Skin of body (tissue), 2 donors: Measurements from ENCODE around the gene CTBP1. TPM values are rescaled to one million over a fixed set of nuclear protein-coding genes. Genes with fewer than 3 reads are reported as not detected.
A peak's percentile ranks its signal among the peaks of the same experiment; 100 is the strongest.

ENCODE experiments used
- DNase-seq: peaks from one replicate; lab custom pipeline; 2025; lab: John Stamatoyannopoulos, UW
- total RNA-seq: library from RNA; depleted of rRNA; stranded (reverse); fragments of >200 nt; gene quantifications from one replicate; pipeline ENCODE4 v1.2.3, GENCODE V29; 2014

Gene CTBP1
- total RNA-seq, 1 donor from 2014 or later: 68.6 TPM

DNA sequence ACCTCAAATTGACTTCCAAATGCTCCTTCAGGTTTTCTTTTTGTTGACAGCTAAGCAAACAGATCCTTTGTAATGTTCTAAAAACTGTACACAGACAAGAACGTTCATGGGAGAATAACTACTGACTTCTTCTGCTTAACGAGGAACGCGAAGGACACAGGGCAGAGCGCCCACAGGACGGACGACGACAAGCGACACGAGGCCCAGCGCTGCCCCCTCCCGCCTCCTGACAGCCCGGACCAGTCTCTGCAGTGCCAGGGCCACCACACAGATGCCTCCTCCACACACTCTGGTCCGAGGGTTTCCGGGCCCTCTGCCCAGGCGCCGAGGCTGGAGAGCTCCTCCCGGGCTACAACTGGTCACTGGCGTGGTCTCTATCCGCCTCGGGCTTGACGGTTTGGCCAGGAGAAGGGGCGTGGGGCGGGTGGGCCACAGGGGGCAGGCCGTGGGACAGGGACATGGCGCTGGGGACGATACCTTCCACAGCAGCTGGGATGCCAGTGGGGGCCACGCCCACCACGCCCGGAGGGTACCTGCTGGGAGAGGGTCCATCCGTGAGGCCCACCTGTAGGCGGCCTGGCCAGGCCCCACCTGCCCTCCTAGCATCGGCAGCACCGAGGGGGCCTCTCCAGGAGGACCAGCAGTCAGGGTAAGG is 36.9 kb downstream of the CTBP1 start:
- no peak for DNase-seq

DNA sequence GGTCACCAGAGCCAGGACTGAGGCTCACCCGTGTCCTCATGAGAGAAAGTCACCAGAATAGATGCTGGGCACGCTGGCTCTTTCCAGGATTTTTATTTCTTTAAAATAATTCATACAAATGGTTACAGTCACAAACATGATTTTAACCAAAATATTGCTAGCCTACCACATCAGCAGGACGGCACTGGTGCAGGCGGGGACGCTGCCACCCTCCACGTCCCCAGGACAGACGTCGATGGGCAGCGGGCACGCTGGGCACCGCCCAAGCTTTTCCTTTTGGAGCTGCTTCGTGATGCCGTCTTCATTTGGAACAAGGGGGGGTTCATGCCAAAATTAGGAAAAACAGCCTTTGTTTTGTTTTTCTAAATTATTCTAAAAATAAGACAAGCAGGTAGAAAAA is 37.6 kb downstream of the CTBP1 start:
- DNase-seq: no peak

DNA sequence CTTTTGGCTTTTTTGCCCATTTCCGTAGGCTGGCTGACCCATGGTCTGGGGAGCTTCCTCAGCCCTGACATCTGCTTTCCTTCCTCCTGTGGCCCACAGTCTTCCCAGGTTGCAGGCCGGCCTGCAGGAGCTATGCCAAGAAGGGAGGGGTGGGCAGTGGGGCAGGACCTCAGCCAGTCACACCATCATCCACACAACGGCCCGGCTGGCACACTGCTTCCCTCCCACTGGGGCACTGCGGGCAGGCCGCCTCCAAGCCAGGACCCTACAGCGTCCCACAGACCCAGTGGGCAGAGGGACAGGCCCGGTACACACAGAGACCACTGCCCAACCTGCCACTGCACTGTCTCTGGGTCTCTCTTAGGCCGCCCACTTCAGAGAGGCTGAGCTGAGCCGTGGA is 38.0 kb downstream of the CTBP1 start:
- no peak for DNase-seq

DNA sequence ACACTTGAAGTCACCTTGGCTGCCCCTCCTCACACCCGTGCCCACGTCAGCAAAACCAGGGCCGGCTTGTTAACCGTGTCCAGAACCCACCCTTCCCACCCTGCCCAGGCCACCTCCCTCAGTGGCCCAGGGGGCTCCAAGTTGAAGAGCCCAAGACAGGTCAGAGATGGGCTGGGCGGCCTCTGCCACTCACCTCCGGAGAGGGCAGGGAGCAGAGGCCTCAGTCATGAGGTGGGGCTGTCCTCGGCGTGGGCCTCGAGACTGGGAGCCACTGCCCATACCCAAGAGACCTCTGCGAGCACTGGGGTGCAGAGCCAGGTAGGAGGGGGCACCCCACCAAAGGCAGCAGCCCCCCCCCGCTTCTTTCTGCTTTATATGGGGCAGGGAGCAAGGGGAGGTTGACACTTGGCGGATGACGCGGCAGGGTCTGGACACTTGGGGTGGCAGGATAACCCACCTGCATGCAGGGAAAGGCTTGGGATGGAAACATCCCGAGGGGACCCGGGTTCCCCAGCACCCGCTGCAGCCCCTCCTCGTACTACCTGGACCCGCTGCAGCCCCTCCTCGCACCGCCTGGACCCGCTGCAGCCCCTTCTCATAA is 38.6 kb downstream of the CTBP1 start:
- DNase-seq: no peak

DNA sequence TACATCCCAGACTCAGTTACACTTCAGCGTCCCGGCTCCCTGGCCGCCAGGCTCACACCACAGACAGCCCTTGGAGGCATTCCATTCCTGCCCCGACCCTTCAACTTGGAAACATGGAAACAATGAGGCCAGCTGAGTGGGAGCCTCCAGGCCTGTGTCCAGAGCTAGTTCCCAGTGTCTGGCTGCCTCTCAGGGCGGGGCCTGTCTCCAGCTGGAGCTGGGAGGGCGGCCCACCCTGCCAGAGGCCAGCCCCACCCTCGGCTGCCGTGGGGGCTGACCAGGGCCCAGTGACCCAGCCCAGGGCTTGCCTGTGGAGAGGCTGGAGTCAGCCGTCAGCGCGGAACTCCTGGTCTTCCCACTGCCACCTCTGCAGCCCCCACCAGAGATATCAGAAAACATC is 39.1 kb downstream of the CTBP1 start:
- peak; percentile 73 for DNase-seq

DNA sequence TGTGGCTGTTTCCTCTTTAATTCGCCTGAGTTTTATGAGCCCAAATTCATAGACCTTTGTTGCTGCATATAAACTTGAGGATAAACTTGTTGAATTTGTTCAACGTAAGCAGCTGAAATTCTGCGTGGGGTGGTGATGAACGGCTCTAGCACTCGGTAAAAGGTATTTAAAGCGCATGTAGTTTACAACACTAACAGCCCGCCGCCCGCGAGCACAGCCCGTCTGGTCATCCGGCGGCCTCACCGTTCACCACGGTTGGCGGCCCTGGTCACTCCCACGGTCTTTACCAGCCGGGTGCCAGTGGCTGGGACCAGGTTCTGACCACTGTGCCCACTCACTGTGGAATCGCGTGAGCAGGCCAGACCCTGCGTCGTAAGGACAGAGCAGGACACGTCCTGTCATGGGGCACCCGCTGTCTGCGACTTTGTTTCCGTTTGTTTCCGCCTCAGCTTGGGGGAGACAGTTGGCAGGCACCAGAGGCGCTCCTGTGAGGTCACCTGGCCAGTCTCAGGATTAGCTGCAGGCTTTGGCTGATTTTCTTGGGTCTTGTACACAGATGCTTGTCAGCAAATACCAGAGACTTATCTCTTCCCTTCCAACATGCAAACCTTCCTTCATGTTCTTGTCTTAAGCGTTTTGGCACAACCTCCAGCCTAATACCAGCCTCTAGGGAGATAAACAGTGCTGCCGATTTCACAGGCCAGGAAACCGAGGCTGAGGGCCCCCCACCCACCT is 39.8 kb downstream of the CTBP1 start:
- DNase-seq: peak; percentile 30

DNA sequence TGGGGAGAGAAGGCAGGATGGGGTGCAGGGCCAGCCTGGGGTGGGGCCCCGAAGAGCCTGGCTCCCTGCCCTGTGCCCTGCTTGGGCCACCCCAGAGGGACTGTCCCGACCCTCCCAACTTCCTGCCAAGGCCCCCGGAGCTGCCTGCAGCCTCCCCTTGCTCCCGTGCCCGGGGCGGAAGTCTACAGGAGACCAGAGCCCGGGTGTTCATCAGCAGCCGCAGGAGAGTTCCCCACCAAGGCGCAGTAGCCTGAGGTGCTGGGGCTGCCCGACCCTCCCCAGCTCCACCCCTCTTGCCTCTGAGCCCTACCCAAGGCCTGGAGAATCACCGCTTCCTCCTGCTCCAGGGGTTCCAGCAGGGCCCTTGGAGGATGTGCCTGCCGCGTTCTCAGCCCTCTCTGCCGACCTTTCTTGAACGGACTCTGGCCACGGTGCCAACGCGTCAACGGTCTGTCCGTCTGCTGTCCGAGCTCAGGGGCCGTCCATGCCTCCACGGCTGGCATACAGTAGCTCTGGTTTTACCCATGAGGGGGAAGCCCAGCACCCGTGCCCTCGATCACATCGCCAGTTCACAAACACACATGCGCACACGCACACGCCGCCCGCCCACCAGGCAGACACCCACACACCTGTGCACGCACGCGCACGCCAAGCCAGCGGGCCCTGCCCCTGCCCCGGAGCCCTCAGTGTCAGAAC is 40.5 kb downstream of the CTBP1 start:
- no peak for DNase-seq

DNA sequence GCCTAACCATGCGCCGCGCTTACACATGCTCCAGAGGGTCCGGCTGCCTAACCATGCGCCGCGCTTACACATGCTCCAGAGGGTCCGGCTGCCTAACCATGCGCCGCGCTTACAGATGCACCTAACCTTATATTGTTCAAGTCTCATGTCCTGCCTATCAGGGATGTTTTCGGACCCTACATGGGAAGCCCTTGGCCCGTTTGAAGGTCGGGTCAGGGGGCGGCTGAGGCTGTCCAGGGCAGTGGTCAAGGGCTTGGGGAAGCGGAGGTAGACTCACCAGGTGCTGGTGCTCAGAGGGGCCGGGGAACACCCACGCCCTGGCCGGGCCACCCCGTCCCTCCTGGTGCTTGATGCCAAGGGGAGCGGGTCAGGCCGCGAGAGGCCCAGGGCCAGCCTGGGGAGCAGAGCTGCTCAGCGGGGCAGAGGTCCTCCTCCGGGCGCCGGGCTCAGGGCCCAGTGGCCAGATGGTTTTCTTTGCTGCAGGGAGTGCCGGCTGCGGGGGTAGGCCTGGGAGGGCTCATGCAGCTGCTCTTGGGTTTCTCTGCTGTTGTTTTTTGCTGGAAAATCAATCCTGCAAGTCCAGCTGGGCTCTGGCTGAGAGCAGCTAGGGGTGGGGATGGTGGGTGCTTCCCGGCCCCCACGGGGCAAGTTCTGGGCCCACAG is 41.2 kb downstream of the CTBP1 start:
- peak; percentile 61 for DNase-seq

DNA sequence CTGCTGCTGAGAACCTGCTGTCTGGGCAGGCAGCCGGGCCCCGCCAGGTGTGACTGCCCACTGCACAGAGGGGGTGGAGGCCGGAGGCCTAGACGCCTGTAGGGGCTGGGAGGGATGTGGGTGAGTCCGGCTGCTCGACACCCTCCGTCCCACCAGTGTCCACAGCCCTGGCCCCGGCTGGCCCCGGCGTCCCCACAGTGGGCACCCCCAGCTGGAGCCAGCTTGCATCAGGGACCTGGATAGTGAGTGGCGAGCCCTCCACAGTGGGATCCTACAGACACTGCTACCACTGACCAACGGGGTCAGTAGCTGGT is 41.8 kb downstream of the CTBP1 start:
- no peak for DNase-seq

DNA sequence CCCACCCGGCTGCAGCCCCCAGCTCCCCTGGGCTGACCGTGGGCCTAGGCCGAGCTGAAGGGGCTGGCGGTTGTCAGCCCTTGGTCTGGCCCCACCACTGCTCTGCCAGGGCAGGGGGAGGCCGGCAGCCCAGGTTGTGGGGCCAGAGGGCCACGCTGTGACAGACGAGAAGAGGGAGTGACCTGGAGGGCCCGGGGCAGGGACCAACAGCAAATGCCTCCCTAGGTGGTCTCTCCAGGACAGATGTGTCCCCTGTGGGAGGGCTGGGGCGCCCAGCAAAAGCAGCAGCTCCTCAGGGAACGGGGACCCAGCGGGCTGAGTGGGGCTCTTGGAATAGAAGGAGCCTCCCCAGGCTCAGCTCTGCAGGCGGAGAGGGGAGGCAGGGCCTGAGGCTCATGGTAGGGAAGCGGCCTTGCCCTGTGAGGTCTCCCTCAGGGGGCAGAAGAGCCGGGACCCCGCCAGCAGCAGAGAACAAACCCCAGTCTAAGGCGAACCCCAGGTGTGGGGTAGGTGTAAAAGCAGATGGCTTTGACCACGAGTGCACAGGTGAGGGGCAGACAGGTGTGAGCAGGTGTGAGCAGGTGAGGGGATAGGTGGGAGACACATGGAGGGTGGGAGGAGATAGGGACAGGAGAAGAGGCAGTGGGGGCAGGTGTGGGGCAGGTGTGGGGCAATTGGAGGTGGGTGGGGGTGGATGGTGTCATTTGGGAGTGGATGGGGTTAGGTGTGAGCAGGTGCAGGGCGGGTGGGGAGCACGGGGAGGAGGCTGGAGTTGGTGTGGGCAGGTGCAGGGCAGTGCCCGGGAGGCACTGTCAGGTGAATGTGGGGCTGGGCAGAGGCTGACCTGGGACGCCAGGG is 42.4 kb downstream of the CTBP1 start:
- DNase-seq: no peak

DNA sequence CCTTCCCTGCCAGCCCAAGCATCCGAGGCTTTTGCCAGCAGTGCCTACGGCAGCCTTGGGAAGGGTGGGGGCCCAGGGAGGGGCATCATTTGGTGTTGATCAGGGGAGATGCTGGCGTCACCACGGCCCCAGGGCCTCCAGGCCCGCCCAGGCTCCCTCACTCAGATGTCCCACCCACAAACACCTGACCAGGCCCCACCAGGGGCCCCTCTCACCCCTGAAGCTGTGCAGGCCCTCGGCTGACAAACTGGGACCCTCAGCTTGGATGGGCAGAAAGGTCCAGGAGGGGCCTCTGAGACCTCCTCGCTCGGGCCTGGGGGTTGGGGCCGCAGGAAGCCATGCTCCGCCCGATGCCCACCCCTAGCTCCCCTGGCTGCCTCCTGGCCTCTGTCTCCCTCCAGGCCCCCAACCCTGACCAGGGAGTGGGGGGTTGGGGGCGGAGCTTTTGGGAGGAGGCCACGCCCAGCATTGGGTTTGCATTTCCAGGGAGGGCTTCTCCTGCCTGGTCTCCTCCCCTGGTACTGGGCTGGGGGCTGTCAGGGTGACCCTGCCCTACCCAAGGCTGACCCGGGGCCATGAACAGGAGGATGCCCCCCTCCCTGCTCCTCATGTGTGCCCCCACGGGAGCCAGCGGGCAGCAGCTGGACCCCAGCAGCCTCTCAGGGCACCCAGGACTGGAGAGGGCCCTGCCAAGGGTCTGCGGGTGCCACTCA is 43.2 kb downstream of the CTBP1 start:
- no peak for DNase-seq

DNA sequence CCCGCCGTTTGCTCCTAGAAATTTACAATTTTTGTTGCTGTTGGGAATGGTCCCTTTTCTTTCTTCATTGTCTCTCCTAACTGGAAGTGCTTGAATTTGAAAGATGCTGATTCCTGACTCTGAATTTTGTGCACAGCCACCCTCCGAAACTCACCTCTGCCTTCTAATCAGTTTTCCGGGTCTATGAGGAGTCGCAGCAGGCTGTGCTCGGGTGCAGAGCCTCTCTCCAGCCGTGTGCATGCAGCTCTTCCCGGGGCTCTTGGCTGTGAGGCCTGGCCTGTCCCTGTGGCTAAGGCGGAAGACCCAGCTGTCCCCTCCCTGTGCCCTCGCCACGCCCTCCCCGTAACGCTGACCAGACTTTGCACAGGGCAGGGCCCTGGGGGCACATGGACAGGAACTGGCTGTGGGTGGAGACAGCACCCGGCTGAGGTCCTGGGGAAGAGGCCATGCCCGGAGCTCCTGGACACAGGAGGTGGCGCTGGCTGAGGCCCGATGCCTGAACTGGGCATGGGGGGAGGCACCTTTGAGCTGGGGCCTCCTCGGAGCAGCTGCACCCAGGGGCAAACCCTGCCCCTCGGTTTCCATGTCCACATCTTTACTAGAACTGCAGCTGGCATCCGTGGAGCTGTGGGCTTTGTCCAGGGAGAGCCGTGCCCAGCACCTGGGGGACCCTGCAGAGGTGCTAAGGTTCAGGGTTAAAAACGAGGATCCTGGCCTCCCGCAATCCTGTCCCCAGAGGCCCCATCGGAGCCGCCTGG is 43.9 kb downstream of the CTBP1 start:
- no peak for DNase-seq

DNA sequence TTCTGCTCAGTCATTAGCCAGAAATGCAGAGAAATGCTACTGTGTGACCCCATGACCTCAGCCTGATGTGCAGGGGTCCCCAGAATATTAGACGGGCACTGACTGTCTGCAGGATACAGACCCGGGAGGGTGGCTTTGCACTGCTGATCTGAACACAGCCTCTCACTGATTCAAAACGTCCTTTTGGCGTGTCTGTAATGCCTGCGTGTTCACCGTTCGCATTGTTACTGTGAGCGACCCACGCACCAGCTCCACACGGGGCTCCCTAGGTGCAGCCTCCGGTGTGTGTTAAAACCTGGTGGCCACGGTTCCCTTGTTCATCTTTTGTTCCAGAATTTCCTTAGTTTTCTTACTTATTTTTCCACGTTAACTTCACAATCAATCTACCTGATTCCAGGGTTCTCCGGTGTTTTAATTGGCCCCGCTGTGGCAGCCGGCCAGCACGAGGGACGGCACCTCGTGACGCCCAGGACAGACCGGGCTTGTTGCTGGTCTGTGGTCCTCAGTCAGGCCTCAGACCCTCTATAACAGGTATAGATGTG is 44.6 kb downstream of the CTBP1 start:
- no peak for DNase-seq

DNA sequence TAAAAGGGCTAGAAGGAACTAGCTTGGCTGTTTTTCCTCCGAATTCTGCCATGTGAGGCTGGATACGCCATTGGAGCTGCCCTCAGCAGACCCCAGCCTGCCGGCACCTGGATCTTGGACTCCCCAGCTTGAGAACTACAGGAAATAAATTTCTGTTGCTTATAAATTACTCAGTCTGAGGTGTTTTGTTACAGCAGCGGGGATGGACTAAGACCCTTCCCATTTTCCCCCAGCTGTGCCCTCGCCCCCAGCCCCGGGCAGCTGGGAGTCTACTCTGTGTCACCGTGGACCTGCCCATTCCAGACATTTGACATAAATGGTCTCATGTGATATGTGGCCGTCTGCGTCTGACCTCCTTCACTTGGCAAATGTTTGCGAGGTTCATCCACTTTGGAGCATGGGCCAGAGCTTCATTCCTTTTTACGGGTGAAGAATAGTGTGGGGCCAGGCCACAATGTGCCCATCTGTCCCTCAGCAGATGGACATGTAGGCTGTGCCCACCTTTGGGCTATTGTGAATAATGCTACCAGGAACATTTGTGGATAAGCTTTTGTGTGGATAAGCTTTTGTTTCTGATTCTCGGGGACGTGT is 45.8 kb downstream of the CTBP1 start:
- DNase-seq: no peak

DNA sequence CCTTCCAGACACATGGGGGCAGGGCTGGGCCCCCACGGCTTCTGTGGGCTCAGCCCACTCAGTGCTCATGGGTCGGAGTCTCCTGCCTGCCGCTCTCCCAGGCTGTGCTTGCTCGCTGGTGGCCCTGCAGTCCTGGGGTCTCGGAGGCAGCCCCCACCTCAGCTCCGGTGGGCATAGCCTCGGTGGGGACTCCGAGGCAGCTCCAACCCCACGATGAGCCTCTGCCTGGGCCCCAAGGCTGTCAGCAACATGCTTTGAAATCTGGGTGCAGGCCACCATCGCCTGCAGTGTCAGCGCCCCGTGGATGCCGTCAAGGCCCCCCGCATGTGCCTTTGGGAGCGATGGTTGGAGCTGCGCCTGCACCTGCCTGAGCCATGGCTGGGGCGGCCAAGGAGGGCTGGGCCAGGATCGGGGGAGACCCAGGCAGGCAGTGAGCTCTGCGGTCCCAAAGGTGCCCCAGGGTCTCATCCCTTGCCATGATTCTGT is 46.4 kb downstream of the CTBP1 start:
- DNase-seq: no peak

DNA sequence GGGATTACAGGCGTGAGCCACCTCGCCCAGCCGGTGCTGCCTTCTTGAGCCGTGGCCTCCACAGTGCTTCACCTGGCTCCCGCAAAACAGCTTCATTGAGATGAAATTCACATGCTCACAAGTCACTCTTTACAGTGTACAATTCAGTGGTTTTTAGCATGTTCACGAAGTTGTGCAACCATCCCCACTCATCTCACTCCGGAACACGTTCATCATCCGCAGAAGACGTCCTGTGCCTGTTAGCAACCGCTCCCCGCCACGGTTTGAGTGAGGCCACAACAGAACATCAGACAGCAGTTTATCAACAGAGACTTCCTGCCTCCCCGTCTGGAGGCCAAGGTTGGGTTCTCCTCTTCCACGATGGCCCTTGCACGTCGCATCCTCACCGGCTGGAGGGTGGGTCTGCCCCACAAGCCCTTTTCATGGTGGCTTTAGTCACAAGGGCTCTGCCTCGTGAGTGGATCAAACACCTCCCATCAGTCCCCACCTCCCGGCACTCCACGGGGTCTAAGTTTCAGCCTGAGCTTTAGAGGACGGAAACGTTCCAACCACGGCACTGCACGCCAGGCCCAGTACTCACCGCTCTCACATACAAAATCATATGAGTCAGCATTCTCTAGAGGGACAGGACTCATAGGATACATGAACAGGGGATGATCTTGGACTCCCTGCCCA is 46.9 kb downstream of the CTBP1 start:
- DNase-seq: peak; percentile 23

DNA sequence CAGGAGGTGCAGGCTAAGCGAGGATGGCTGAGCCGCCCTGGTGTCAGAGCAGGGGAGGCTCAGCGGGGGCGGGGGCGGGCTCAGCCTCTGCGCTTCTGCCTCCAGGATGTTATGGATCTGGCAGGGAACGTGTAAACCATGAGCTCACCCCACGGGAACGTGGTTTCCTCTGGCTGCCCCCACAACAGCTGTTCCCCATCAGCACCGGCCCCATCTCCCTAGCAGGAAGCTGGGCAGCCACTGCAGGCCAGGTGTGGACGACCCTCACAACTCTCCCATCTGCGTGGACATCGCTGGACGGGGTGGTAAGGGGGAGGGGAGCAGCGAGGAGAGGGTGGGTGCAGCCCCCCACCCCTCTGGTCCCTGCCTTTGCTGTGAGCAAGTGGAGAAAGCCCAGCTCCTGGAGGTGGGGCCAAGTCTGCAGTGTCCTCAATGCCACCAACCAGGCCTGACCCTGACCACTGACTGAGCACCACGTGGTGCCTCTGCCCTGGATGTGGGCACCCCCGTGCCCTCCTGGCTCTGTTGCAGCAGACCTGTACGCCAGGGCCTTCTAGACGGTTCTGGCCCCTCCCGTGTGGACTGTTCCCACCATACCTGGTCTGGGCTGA is 48.4 kb downstream of the CTBP1 start:
- DNase-seq: peak; percentile 87
